Thyroid gland (tissue), 4 donors: ENCODE measurements around the gene UBE3A.

Experiments
- POLR2A ChIP-seq, 2 donors: fragments of 450-650 bp; IDR thresholded peaks; one replicate each; pipeline ENCODE4 v1.6.1; 2017; ENCODE audit warnings: antibody characterized with exemption in 2 of 2, mild to moderate bottlenecking in 2 of 2, moderate library complexity in 1 of 2
- TF ChIP-seq, protein P1 (sequence below), 6 experiments: fragments of 200-600 bp in 3 of 6; fragments of 450-650 bp in 3 of 6; sonication (generic) in 3 of 6; IDR thresholded peaks; one replicate each; pipeline ENCODE4 v1.5.1; 2016 to 2019; ENCODE audit warnings: antibody characterized with exemption in 6 of 6, mild to moderate bottlenecking in 2 of 6, inconsistent platforms in 1 of 6, moderate library complexity in 1 of 6

DNA sequence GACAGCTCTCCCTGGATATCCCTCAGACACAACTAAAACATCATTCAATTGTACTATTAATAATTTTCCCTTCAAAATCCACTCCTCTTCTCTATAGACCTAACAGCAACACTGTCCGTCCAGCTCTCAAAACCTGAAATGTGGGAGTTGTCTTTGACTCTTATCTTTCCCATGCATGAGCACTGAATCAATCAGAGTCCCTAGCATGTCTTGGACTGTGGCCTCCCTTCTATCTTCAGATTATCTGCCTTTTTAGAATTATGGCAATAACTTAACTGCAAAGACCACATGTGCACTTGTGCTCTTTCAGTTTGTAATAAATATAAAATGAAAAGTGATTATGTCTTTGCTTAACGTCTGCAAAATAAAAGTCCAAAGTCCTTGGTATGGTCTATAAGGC lies 107.0 kb downstream of the UBE3A start:
- TF ChIP-seq, protein P1, sequence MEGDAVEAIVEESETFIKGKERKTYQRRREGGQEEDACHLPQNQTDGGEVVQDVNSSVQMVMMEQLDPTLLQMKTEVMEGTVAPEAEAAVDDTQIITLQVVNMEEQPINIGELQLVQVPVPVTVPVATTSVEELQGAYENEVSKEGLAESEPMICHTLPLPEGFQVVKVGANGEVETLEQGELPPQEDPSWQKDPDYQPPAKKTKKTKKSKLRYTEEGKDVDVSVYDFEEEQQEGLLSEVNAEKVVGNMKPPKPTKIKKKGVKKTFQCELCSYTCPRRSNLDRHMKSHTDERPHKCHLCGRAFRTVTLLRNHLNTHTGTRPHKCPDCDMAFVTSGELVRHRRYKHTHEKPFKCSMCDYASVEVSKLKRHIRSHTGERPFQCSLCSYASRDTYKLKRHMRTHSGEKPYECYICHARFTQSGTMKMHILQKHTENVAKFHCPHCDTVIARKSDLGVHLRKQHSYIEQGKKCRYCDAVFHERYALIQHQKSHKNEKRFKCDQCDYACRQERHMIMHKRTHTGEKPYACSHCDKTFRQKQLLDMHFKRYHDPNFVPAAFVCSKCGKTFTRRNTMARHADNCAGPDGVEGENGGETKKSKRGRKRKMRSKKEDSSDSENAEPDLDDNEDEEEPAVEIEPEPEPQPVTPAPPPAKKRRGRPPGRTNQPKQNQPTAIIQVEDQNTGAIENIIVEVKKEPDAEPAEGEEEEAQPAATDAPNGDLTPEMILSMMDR (IDR thresholded peaks at IDR 0.05): no peak
- no peak for TF ChIP-seq POLR2A (IDR thresholded peaks at IDR 0.05)
